Keratinocyte (primary cell): Measurements from ENCODE around the gene TOMM22. TPM values are rescaled to one million over a fixed set of nuclear protein-coding genes. Genes with fewer than 3 reads are reported as not detected.
A peak's percentile ranks its signal among the peaks of the same experiment; 100 is the strongest.

Experiments used
- DNase-seq: peaks from one replicate; pipeline ENCODE4 v3.0.0-alpha.2; 2011; ENCODE audit warnings: low read depth, missing footprints, low spot score
- FAIRE-seq: peaks from 2 replicates; lab custom pipeline; 2011; peaks lifted over from hg19 to GRCh38; lab: Jason Lieb, UNC
- H2AFZ ChIP-seq: 2 replicates; pipeline ENCODE4 v1.6.0; 2012; ENCODE audit warnings: low read length, control low read depth, inconsistent platforms; ENCODE audit not compliant: control insufficient read depth
- H3K27ac ChIP-seq: 2 replicates; pipeline ENCODE4 v1.5.1; 2011; ENCODE audit warnings: low read length; ENCODE audit not compliant: control insufficient read depth, insufficient read depth
- H3K27me3 ChIP-seq: 3 replicates; pipeline ENCODE4 v1.6.0; 2011; ENCODE audit warnings: low read length; ENCODE audit not compliant: control insufficient read depth, insufficient read depth; ENCODE audit errors: extremely low read depth
- H3K36me3 ChIP-seq, 2 experiments: 2 replicates in 1 of 2; 3 replicates in 1 of 2; pipeline ENCODE4 v1.5.1; 2011; ENCODE audit warnings: low read length in 2 of 2, mild to moderate bottlenecking in 1 of 2; ENCODE audit not compliant: control insufficient read depth in 2 of 2, insufficient read depth in 2 of 2; ENCODE audit errors: extremely low read depth in 1 of 2
- H3K4me1 ChIP-seq: 3 replicates; pipeline ENCODE4 v1.5.1; 2011; ENCODE audit warnings: low read length; ENCODE audit not compliant: control insufficient read depth, insufficient read depth; ENCODE audit errors: extremely low read depth
- H3K4me2 ChIP-seq: 3 replicates; pipeline ENCODE4 v1.6.0; 2011; ENCODE audit warnings: low read depth, low read length; ENCODE audit not compliant: control insufficient read depth, insufficient read depth; ENCODE audit errors: extremely low read depth
- H3K4me3 ChIP-seq, 3 experiments: fragments of 200-600 bp in 1 of 3; sonication (generic) in 1 of 3; 2 replicates in 2 of 3; 3 replicates in 1 of 3; pipeline ENCODE4 v1.5.1; 2011 to 2016; ENCODE audit warnings: low read length in 3 of 3, mild to moderate bottlenecking in 3 of 3, control low read depth in 2 of 3, inconsistent platforms in 1 of 3, low read depth in 1 of 3, mixed read lengths in 1 of 3, mixed run types in 1 of 3, moderate library complexity in 1 of 3; ENCODE audit not compliant: control insufficient read depth in 2 of 3, insufficient read depth in 2 of 3; ENCODE audit errors: extremely low read depth in 1 of 3
- H3K79me2 ChIP-seq: 2 replicates; pipeline ENCODE4 v1.6.0; 2012; ENCODE audit warnings: low read length; ENCODE audit not compliant: control insufficient read depth, insufficient read depth
- H3K9ac ChIP-seq: 3 replicates; pipeline ENCODE4 v1.6.0; 2011; ENCODE audit warnings: low read length; ENCODE audit not compliant: control insufficient read depth, insufficient read depth; ENCODE audit errors: extremely low read depth
- H3K9me1 ChIP-seq: 3 replicates; pipeline ENCODE4 v1.6.0; 2011; ENCODE audit warnings: low read length; ENCODE audit not compliant: control insufficient read depth, insufficient read depth; ENCODE audit errors: extremely low read depth
- H3K9me3 ChIP-seq: 2 replicates; pipeline ENCODE4 v1.5.1; 2012; ENCODE audit warnings: low read depth, low read length; ENCODE audit not compliant: control insufficient read depth
- H4K20me1 ChIP-seq: 3 replicates; pipeline ENCODE4 v1.6.0; 2011; ENCODE audit warnings: low read length; ENCODE audit not compliant: control insufficient read depth, insufficient read depth; ENCODE audit errors: extremely low read depth
- CTCF ChIP-seq, 3 experiments: IDR thresholded peaks in 1 of 3; conservative IDR thresholded peaks in 1 of 3; optimal IDR thresholded peaks in 1 of 3; 2 replicates in 2 of 3; 3 replicates in 1 of 3; pipeline versions ENCODE3 to v1.5.1; 2011; ENCODE audit warnings: low read length in 3 of 3, mild to moderate bottlenecking in 3 of 3, moderate library complexity in 2 of 3, control low read depth in 1 of 3, inconsistent platforms in 1 of 3; ENCODE audit not compliant: insufficient read depth in 2 of 3; ENCODE audit errors: extremely low read depth in 1 of 3
- EZH2 ChIP-seq: IDR thresholded peaks from one replicate; pipeline ENCODE4 v1.6.1; 2012; ENCODE audit warnings: inconsistent platforms, mild to moderate bottlenecking, low read length, moderate library complexity
- dilution Hi-C: fragments of 300-500 bp; cut with MboI; formaldehyde crosslinking; loops from one replicate; pipeline ENCODE4 v1.7.0; 2020; ENCODE audit warnings: low sequenced_read_pairs; ENCODE audit not compliant: extremely low pct_ligation_motif_present
- polyA plus RNA-seq, 5 experiments: library from polyadenylated mRNA; depleted of rRNA in 3 of 5; stranded (reverse) in 3 of 5; stranded (forward) in 1 of 5; unstranded in 1 of 5; fragments of >200 nt; gene quantifications; 1 replicate in 1 of 5; 2 replicates in 3 of 5; 3 replicates in 1 of 5; pipeline versions ENCODE4 v1.2.1 to v1.2.3, GENCODE V29; 2011 to 2012; ENCODE audit warnings: missing spikeins in 2 of 5, low read depth in 1 of 5, low replicate concordance in 1 of 5

Gene TOMM22
- polyA plus RNA-seq, 1 donor (not counting 4 experiments of a cell fraction or from before 2014, with no cell fraction given): 81.8 TPM

DNA sequence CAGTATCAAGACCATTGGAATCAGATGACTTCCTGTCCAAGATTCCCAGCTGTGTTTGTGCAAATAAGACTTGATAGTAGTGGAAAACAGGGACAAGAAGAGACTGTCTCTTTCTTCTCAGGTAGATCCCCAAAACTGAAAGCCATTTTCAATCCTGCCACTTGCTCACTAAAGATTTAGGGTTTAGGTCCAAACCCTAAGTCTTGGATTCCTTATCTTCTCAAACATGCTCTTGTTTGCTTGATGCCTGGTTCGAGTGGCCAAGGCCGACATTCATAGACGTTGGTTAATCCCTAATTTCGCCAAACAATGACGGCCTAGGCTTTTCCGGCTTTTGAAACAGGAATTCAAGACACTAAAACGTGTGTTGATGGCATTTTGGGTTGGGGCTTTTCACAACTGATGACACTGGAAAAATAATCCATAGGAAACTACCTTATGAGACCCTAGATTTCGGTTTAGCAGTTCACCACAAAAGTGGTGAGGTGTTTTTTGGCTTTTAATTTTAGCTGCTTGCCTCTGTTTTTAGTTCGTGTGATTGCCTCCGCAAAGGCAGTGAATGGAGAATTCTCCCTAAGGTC, 23.0 kb downstream of the TOMM22 start:
- peaks cover 26% of the 10 kb centered on the region for H3K4me1 ChIP-seq
- H3K36me3 ChIP-seq: peaks cover 0 to 3% of the 10 kb centered on the region in 2 experiments
- no peaks in the 10 kb centered on the region for H3K9me3 ChIP-seq
- H3K9ac ChIP-seq: peak overlapping the region; percentile 70
- FAIRE-seq: peak; percentile 46
- DNase-seq: no peak
- no peaks in the 10 kb centered on the region for H3K27me3 ChIP-seq
- H3K9me1 ChIP-seq: peaks cover 6% of the 10 kb centered on the region
- H4K20me1 ChIP-seq: peaks cover 4% of the 10 kb centered on the region
- H3K4me2 ChIP-seq: peak overlapping the region; percentile 90
- H2AFZ ChIP-seq: peak overlapping the region; percentile 80
- TF ChIP-seq CTCF (optimal IDR thresholded peaks at IDR 0.05 in 1 of 3, IDR thresholded peaks at IDR 0.05 in 1 of 3, conservative IDR thresholded peaks at IDR 0.05 in 1 of 3; ENCODE audit: extremely low read depth in 1 of 3, insufficient read depth in 2 of 3, low read length in 3 of 3) (no peak), EZH2 (no peak)
- H3K79me2 ChIP-seq: peaks cover 44% of the 10 kb centered on the region
- dilution Hi-C loops: no loop called here
- H3K27ac ChIP-seq: peak overlapping the region; percentile 85
- peak overlapping the region in 2 of 3 experiments; percentile 38 to 57 for H3K4me3 ChIP-seq

GRCh38 chr22:38705235-38706100, 23.7 kb downstream of the TOMM22 start, which contains the start of gene GTPBP1:
GTPBP1 (plus strand) TSS chr22:38705944; CDS start chr22:38705956, 12 bp downstream.
- FAIRE-seq: peak; percentile 98

More at GRCh38 chr22:38705235-38706100, 23.7 kb downstream of the TOMM22 start, which contains the start of gene GTPBP1:
- peak; percentile 100 for DNase-seq
- Histone ChIP-seq H4K20me1 (peaks cover 4% of the 10 kb centered on the region), H3K9me1 (peaks cover 6% of the 10 kb centered on the region), H3K79me2 (peaks cover 45% of the 10 kb centered on the region), H3K4me2 (peak within 1 kb of the TSS; percentile 98), H2AFZ (peak within 1 kb of the TSS; percentile 80), H3K27ac (peak within 1 kb of the TSS; percentile 94), H3K4me1 (peaks cover 26% of the 10 kb centered on the region), H3K36me3 (peaks cover 0 to 7% of the 10 kb centered on the region in 2 experiments), H3K27me3 (no peaks in the 10 kb centered on the region), H3K9me3 (no peaks in the 10 kb centered on the region), H3K4me3 (peak within 1 kb of the TSS; percentile 88 to 99 (median 89)), H3K9ac (peak within 1 kb of the TSS; percentile 93)
- dilution Hi-C loops: no loop called here
- TF ChIP-seq EZH2 (no peak), CTCF (optimal IDR thresholded peaks at IDR 0.05 in 1 of 3, IDR thresholded peaks at IDR 0.05 in 1 of 3, conservative IDR thresholded peaks at IDR 0.05 in 1 of 3; ENCODE audit: extremely low read depth in 1 of 3, insufficient read depth in 2 of 3, low read length in 3 of 3) (no peak)
